Activated T-helper 1 cell treated with anti-CD3 and anti-CD28 coated beads, Interleukin-12 subunit alpha, Interleukin-12 subunit beta, Interleukin-2, Interleukin-4 antibody, amounts not matched to agents 30 ng/mL and 10 ng/mL and 1 ng/mL, durations not matched to agents 14 hours and 24 hours and 36 hours (primary cell): Measurements from ENCODE around the gene CRAT. TPM values are rescaled to one million over a fixed set of nuclear protein-coding genes. Genes with fewer than 3 reads are reported as not detected.
"Not testable (repeated sequence)": the region's sequence is repeated elsewhere in the genome, so short reads cannot be mapped to it uniquely, and the experiment has no call there.

Experiments used
- DNase-seq: peaks from one replicate; pipeline ENCODE4 v3.0.0; 2021; ENCODE audit warnings: low spot score
- H3K27ac Mint-ChIP-seq: one replicate; pipeline ENCODE4 v1.8.0; 2021; ENCODE audit warnings: mild to moderate bottlenecking, mixed read lengths
- H3K27me3 Mint-ChIP-seq: one replicate; pipeline ENCODE4 v1.8.0; 2022; ENCODE audit warnings: mild to moderate bottlenecking, moderate library complexity, mixed read lengths; ENCODE audit not compliant: insufficient read depth
- H3K36me3 Mint-ChIP-seq: one replicate; pipeline ENCODE4 v1.8.0; 2021; ENCODE audit warnings: low read depth, mixed read lengths
- H3K4me1 Mint-ChIP-seq: one replicate; pipeline ENCODE4 v1.8.0; 2021; ENCODE audit warnings: low read depth, mixed read lengths
- H3K4me3 Mint-ChIP-seq: one replicate; pipeline ENCODE4 v1.8.0; 2021; ENCODE audit warnings: mild to moderate bottlenecking, moderate library complexity, mixed read lengths
- H3K9me3 Mint-ChIP-seq: one replicate; pipeline ENCODE4 v1.8.0; 2021; ENCODE audit warnings: mixed read lengths
- intact Hi-C: fragments of 100-400 bp; cut with micrococcal nuclease; formaldehyde crosslinking; loops from one replicate; pipeline ENCODE4 v1.15.1; 2024
- total RNA-seq: library from RNA; stranded (reverse); gene quantifications from 2 replicates; pipeline ENCODE4 v1.2.3, GENCODE V29; 2022

Gene CRAT
- total RNA-seq, 1 donor from 2014 or later = 9.9 TPM

- H3K4me1 Mint-ChIP-seq = peaks cover 29% of the 10 kb centered on the region
- H3K27ac Mint-ChIP-seq = no peak overlapping the region
- no peak for DNase-seq
- peaks cover 19% of the 10 kb centered on the region for H3K36me3 Mint-ChIP-seq
- H3K27me3 Mint-ChIP-seq = no peaks in the 10 kb centered on the region
- H3K9me3 Mint-ChIP-seq = no peaks in the 10 kb centered on the region
- intact Hi-C loops = loop anchor here (5.0 kb wide), 1 partner anchor 666 kb away; the partner anchor contains the start of gene TOR1B
- no peak overlapping the region for H3K4me3 Mint-ChIP-seq
These were observed 25.9 kb upstream of the CRAT start for GRCh38 chr9:129136446-129137035.

GRCh38 chr9:129135476-129135875, 24.9 kb upstream of the CRAT start:
- intact Hi-C loops = loop anchor here (5.0 kb wide), 1 partner anchor 667 kb away; the partner anchor contains the start of gene TOR1B
- no peak for DNase-seq
- Mint-ChIP-seq H3K36me3 (peaks cover 26% of the 10 kb centered on the region), H3K9me3 (no peaks in the 10 kb centered on the region), H3K27ac (no peak overlapping the region), H3K4me3 (no peak overlapping the region), H3K27me3 (no peaks in the 10 kb centered on the region), H3K4me1 (peaks cover 21% of the 10 kb centered on the region)

- H3K36me3 Mint-ChIP-seq = peaks cover 26% of the 10 kb centered on the region
- intact Hi-C loops = no loop called here
- H3K27ac Mint-ChIP-seq = no peak overlapping the region
- no peak overlapping the region for H3K4me3 Mint-ChIP-seq
- H3K4me1 Mint-ChIP-seq = peaks cover 6% of the 10 kb centered on the region
- no peaks in the 10 kb centered on the region for H3K27me3 Mint-ChIP-seq
- DNase-seq = no peak
- H3K9me3 Mint-ChIP-seq = no peaks in the 10 kb centered on the region
These were observed 22.5 kb upstream of the CRAT start for GRCh38 chr9:129133082-129133481.

- Mint-ChIP-seq H3K4me1 (peaks cover 6% of the 10 kb centered on the region), H3K36me3 (peaks cover 28% of the 10 kb centered on the region), H3K4me3 (no peak overlapping the region), H3K9me3 (no peaks in the 10 kb centered on the region), H3K27ac (no peak overlapping the region), H3K27me3 (no peaks in the 10 kb centered on the region)
- peak; percentile 75 for DNase-seq
- intact Hi-C loops = loop anchor here (1.0 to 2.0 kb wide), 5 partner anchors 8 to 651 kb away; partner anchors contain the start of gene PTPA
These were observed 20.9 kb upstream of the CRAT start for GRCh38 chr9:129131300-129132145.

GRCh38 chr9:129130791-129131190, 20.2 kb upstream of the CRAT start:
- H3K4me1 Mint-ChIP-seq = peaks cover 6% of the 10 kb centered on the region
- intact Hi-C loops = loop anchor here (1.0 to 2.0 kb wide), 5 partner anchors 9 to 652 kb away; partner anchors contain the start of gene PTPA
- H3K9me3 Mint-ChIP-seq = no peaks in the 10 kb centered on the region
- H3K27ac Mint-ChIP-seq = no peak overlapping the region
- DNase-seq = no peak
- H3K36me3 Mint-ChIP-seq = peaks cover 30% of the 10 kb centered on the region
- no peaks in the 10 kb centered on the region for H3K27me3 Mint-ChIP-seq
- no peak overlapping the region for H3K4me3 Mint-ChIP-seq

GRCh38 chr9:129130271-129130670, 19.7 kb upstream of the CRAT start:
- H3K4me1 Mint-ChIP-seq, H3K4me3 Mint-ChIP-seq, H3K27ac Mint-ChIP-seq, DNase-seq, H3K27me3 Mint-ChIP-seq, H3K9me3 Mint-ChIP-seq: not testable (repeated sequence)
- intact Hi-C loops = loop anchor here (2.0 kb wide), 2 partner anchors 481 to 653 kb away; no protein-coding TSS in a partner anchor
- H3K36me3 Mint-ChIP-seq = peaks cover 27% of the 10 kb centered on the region

- no peaks in the 10 kb centered on the region for H3K9me3 Mint-ChIP-seq
- intact Hi-C loops = no loop called here
- H3K36me3 Mint-ChIP-seq = peaks cover 21% of the 10 kb centered on the region
- H3K4me3 Mint-ChIP-seq = no peak overlapping the region
- DNase-seq = no peak
- H3K4me1 Mint-ChIP-seq = peaks cover 6% of the 10 kb centered on the region
- H3K27me3 Mint-ChIP-seq = no peaks in the 10 kb centered on the region
- no peak overlapping the region for H3K27ac Mint-ChIP-seq
These were observed 18.1 kb upstream of the CRAT start for GRCh38 chr9:129128689-129129088.

- Mint-ChIP-seq H3K4me1 (peaks cover 5% of the 10 kb centered on the region), H3K27me3 (no peaks in the 10 kb centered on the region)
These were observed 16.4 kb upstream of the CRAT start for GRCh38 chr9:129126749-129127618.

GRCh38 chr9:129125478-129125877, 14.9 kb upstream of the CRAT start:
- Mint-ChIP-seq H3K4me1 (no peaks in the 10 kb centered on the region), H3K27ac (no peak overlapping the region), H3K4me3 (no peak overlapping the region), H3K27me3 (no peaks in the 10 kb centered on the region), H3K9me3 (no peaks in the 10 kb centered on the region), H3K36me3 (peaks cover 16% of the 10 kb centered on the region)
- DNase-seq = no peak
- intact Hi-C loops = no loop called here

More at GRCh38 chr9:129126749-129127618, 16.4 kb upstream of the CRAT start:
- intact Hi-C loops = no loop called here
- H3K9me3 Mint-ChIP-seq = no peaks in the 10 kb centered on the region
- H3K27ac Mint-ChIP-seq = no peak overlapping the region
- H3K4me3 Mint-ChIP-seq = no peak overlapping the region
- peaks cover 21% of the 10 kb centered on the region for H3K36me3 Mint-ChIP-seq
- no peak for DNase-seq

GRCh38 chr9:129124506-129125069, 14.0 kb upstream of the CRAT start:
- no peak for DNase-seq
- Mint-ChIP-seq H3K27me3 (no peaks in the 10 kb centered on the region), H3K27ac (no peak overlapping the region), H3K4me3 (no peak overlapping the region), H3K4me1 (no peaks in the 10 kb centered on the region), H3K9me3 (no peaks in the 10 kb centered on the region), H3K36me3 (peaks cover 16% of the 10 kb centered on the region)
- intact Hi-C loops = no loop called here

GRCh38 chr9:129122976-129123375, 12.4 kb upstream of the CRAT start:
- peaks cover 16% of the 10 kb centered on the region for H3K36me3 Mint-ChIP-seq
- H3K9me3 Mint-ChIP-seq, H3K4me3 Mint-ChIP-seq, H3K4me1 Mint-ChIP-seq, intact Hi-C loops, H3K27me3 Mint-ChIP-seq, H3K27ac Mint-ChIP-seq, DNase-seq: not testable (repeated sequence)

GRCh38 chr9:129122133-129122532, 11.5 kb upstream of the CRAT start:
- no peak for DNase-seq
- Mint-ChIP-seq H3K4me1 (no peaks in the 10 kb centered on the region), H3K36me3 (peaks cover 14% of the 10 kb centered on the region), H3K27me3 (no peaks in the 10 kb centered on the region), H3K27ac (no peak overlapping the region), H3K4me3 (no peak overlapping the region), H3K9me3 (no peaks in the 10 kb centered on the region)
- intact Hi-C loops = no loop called here
